Heart right ventricle (tissue), 16 donors: ENCODE measurements around the gene ATP6V0E1. TPM values are rescaled to one million over a fixed set of nuclear protein-coding genes. Genes with fewer than 3 reads are reported as not detected.

Experiments
- ATAC-seq, 8 donors: fragments of 200-7000 bp; cut with Tn5 transposase; one replicate each; pipeline ENCODE4 v1.9.1; 2020; ENCODE audit warnings: mild to moderate bottlenecking in 8 of 8, moderate library complexity in 8 of 8, moderate number of reproducible peaks in 1 of 8
- DNase-seq, 2 donors: peaks; one replicate each; pipeline ENCODE4 v3.0.0-alpha.2; 2020
- H3K27ac ChIP-seq, 10 donors: fragments of 200-600 bp; sonication (generic) in 2 of 10; one replicate each; pipeline versions ENCODE4 v1.5.0 to v1.8.0; 2020 to 2022; ENCODE audit warnings: mild to moderate bottlenecking in 3 of 10
- H3K27me3 ChIP-seq, 7 donors: fragments of 200-600 bp; one replicate each; pipeline ENCODE4 v1.8.0; 2021 to 2022; ENCODE audit warnings: mild to moderate bottlenecking in 2 of 7
- H3K36me3 ChIP-seq, 9 donors: fragments of 200-600 bp; sonication (generic) in 1 of 9; one replicate each; pipeline versions ENCODE4 v1.5.0 to v1.8.0; 2020 to 2022; ENCODE audit warnings: mild to moderate bottlenecking in 2 of 9
- H3K4me1 ChIP-seq, 9 donors: fragments of 200-600 bp; sonication (generic) in 1 of 9; one replicate each; pipeline versions ENCODE4 v1.5.0 to v1.8.0; 2020 to 2022; ENCODE audit warnings: mild to moderate bottlenecking in 4 of 9
- H3K4me3 ChIP-seq, 10 donors: fragments of 200-600 bp; sonication (generic) in 2 of 10; one replicate each; pipeline versions ENCODE4 v1.5.0 to v1.8.0; 2020 to 2022; ENCODE audit warnings: mild to moderate bottlenecking in 7 of 10, moderate library complexity in 2 of 10
- H3K9me3 ChIP-seq, 11 donors: fragments of 200-600 bp in 10 of 11; sonication (generic) in 2 of 11; one replicate each; pipeline versions ENCODE4 v1.5.0 to v1.8.0; 2013 to 2022; ENCODE audit warnings: mild to moderate bottlenecking in 2 of 11, control low read depth in 1 of 11, moderate library complexity in 1 of 11
- WGBS, 2 donors: extraction: QIAGEN DNeasy Blood & Tissue Kit; methylation state at CpG; one replicate each; pipeline ENCODE4 v1.1.7; 2013; ENCODE audit warnings: inconsistent platforms in 1 of 2; 5-methylcytosine and 5-hydroxymethylcytosine counted together
- intact Hi-C, 10 donors: fragments of 100-400 bp; cut with DNase I; formaldehyde crosslinking; loops; one replicate each; pipeline versions ENCODE4 v1.11.1 to v1.14.2; 2022
- polyA plus RNA-seq, 2 donors: library from polyadenylated mRNA; stranded (reverse); fragments of 200-250 nt; gene quantifications; one replicate each; pipeline ENCODE4 v1.2.3, GENCODE V29; 2013
- total RNA-seq, 10 donors: library from RNA; stranded (reverse); fragmentation: NEBNext Ultra II Directional in 3 of 10; extraction: Animal tissue kit (Norgen Biotek cat#: 25700) in 3 of 10; gene quantifications; one replicate each; pipeline versions ENCODE4 v1.2.1 to v1.2.4, GENCODE V29; 2021 to 2023
- TF ChIP-seq, protein P1 (sequence below), 9 donors: fragments of 200-600 bp; sonication (generic) in 2 of 9; IDR thresholded peaks; one replicate each; pipeline versions ENCODE4 v1.5.0 to v1.8.0; 2021 to 2022; ENCODE audit warnings: antibody characterized with exemption in 9 of 9, mild to moderate bottlenecking in 5 of 9, moderate library complexity in 1 of 9
- donor health status: Arrhythmogenic right ventricular cardiomyopathy.
- donor health status: ischemic (EF 13 %, LVEDD 7.1; RV severe dilation, severe dysfunction).
- donor health status: healthy with polysubstance abuse.
- donor health status: DM: no; HTN: yes; CAD: no.
- donor health status: DM: no; HTN: no; CAD: no.
- donor health status: ischemic (EF 25% LVEDD 6.9; RV normal size, moderate dysfunction).
- donor health status: ischemic (EF 25% LVEDD 5.7; RV mildly dilated, moderate dysfunction).
- donor health status: healthy.
- donor health status: DM: yes; HTN: yes; CAD: no.
- donor health status: Ischemic cardiomyopathy.
- donor health status: ischemic (EF 35%, LVEDD 5.7; RV mildly dilated, moderate dysfunction).
- donor health status: nonischemic (EF 11% LVEDD 7.7; RV severe dilation, severe dysfunction).
- donor health status: DM: yes; HTN: yes; CAD: no.
- donor health status: PGD.
- donor health status: ischemic (EF 29% LVEDD 5.4; RV normal size, mild dysfunction).
- donor health status: nonischemic (EF 23%, LVEDD 6.1; RV moderate dilation, normal function).

Gene ATP6V0E1
- total and polyA plus RNA-seq, 12 donors, result 134 to 271 (median 194) TPM

DNA sequence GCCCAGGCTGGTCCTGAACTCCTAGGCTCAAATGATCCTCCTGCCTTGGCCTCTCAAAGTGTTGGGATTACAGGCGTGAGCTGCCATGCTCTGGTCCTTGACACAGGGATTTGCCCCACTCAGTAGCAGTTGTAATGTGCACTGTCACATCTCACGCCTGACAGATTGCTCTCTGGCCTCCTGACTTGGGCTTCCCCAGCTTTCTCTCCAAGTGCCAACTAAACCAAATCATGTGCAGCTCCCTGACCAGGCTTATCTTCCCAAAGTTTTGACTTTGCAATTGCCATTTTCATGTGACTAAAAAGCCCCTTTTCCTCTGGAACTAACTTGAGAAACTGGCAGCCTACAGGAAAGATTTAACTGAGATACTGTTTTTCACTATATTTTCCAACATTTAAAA is 13.7 kb upstream of the ATP6V0E1 start:
- TF ChIP-seq, protein P1, sequence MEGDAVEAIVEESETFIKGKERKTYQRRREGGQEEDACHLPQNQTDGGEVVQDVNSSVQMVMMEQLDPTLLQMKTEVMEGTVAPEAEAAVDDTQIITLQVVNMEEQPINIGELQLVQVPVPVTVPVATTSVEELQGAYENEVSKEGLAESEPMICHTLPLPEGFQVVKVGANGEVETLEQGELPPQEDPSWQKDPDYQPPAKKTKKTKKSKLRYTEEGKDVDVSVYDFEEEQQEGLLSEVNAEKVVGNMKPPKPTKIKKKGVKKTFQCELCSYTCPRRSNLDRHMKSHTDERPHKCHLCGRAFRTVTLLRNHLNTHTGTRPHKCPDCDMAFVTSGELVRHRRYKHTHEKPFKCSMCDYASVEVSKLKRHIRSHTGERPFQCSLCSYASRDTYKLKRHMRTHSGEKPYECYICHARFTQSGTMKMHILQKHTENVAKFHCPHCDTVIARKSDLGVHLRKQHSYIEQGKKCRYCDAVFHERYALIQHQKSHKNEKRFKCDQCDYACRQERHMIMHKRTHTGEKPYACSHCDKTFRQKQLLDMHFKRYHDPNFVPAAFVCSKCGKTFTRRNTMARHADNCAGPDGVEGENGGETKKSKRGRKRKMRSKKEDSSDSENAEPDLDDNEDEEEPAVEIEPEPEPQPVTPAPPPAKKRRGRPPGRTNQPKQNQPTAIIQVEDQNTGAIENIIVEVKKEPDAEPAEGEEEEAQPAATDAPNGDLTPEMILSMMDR (IDR thresholded peaks at IDR 0.05), result no peak
- no peak for DNase-seq
- peaks cover 0 to 27% (median 4%) of the 10 kb centered on the region in 9 donors for H3K4me1 ChIP-seq
- intact Hi-C loops, result loop anchor here in 2 of 10 donors (5.0 to 10.0 kb wide), 2 partner anchors 312 to 315 kb away; no protein-coding TSS in a partner anchor
- ATAC-seq, result no peak
- peaks cover 0 to 50% (median 9%) of the 10 kb centered on the region in 9 donors for H3K36me3 ChIP-seq
- H3K27ac ChIP-seq, result no peak overlapping the region
- H3K4me3 ChIP-seq, result no peak overlapping the region
- whole genome bisulfite sequencing, 2 donors, result 71 to 78% methylated on average over 2 of the region's 2 CpGs
- H3K9me3 ChIP-seq, result no peaks in the 10 kb centered on the region
- H3K27me3 ChIP-seq, result no peaks in the 10 kb centered on the region

DNA sequence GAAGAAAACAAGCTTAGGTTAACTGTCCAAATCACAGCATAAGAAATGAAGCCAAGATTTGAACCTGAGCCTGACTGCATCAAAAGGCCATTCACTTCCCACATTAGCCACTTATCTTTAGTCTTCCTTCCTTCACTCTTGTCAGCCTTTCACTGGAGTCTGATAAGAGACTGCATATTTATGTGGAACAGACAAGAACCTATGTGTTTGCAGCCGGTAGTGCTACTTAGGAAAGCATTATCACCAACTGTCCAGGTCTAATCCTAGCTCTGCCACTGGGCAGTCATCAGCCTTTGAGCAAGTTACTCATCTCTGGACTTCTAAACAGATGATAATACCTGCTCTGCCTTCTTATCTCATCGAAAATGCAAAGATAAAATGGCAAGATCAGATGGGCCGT is 12.1 kb upstream of the ATP6V0E1 start:
- TF ChIP-seq, protein P1 (IDR thresholded peaks at IDR 0.05), result no peak
- no peak overlapping the region for H3K4me3 ChIP-seq
- WGBS, 2 donors, result 47 to 59% methylated on average over 3 of the region's 3 CpGs
- intact Hi-C loops, result loop anchor here in 2 of 10 donors (5.0 to 10.0 kb wide), 2 partner anchors 311 to 313 kb away; no protein-coding TSS in a partner anchor
- no peak overlapping the region for H3K27ac ChIP-seq
- H3K36me3 ChIP-seq, result peaks cover 0 to 34% (median 8%) of the 10 kb centered on the region in 9 donors
- DNase-seq (no peak), ATAC-seq (no peak)
- peaks cover 0 to 27% (median 4%) of the 10 kb centered on the region in 9 donors for H3K4me1 ChIP-seq
- H3K9me3 ChIP-seq, result no peaks in the 10 kb centered on the region
- no peaks in the 10 kb centered on the region for H3K27me3 ChIP-seq

DNA sequence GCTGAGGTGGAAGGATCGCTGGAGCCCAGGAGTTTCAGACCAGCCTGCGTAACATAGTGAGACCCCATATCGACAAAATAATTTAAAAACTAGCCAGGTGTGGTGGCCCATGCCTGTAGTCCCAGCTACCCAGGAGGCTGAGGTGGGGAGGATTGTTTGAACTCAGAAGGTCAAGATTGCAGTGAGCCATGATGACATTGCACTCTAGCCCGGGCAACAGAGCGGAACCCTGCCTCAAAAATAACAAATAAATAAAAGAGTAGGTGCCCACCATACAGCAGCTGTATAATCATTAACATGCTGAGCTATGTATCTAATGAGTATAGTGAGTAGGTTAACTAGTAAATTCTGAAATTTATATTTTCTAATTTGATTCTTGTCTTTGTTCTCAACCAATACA is 11.0 kb upstream of the ATP6V0E1 start:
- H3K27me3 ChIP-seq, result peaks cover 0 to 2% (median 0%) of the 10 kb centered on the region in 7 donors
- H3K36me3 ChIP-seq, result peaks cover 0 to 26% (median 8%) of the 10 kb centered on the region in 9 donors
- no peak overlapping the region for H3K4me3 ChIP-seq
- TF ChIP-seq, protein P1 (IDR thresholded peaks at IDR 0.05), result no peak
- no peaks in the 10 kb centered on the region for H3K9me3 ChIP-seq
- no peak overlapping the region for H3K27ac ChIP-seq
- intact Hi-C loops, result loop anchor here in 2 of 10 donors (5.0 to 10.0 kb wide), 2 partner anchors 310 to 312 kb away; no protein-coding TSS in a partner anchor
- DNase-seq (no peak), ATAC-seq (no peak)
- peaks cover 0 to 27% (median 4%) of the 10 kb centered on the region in 9 donors for H3K4me1 ChIP-seq
- WGBS, 2 donors, result 92 to 94% methylated on average over 5 of the region's 5 CpGs

DNA sequence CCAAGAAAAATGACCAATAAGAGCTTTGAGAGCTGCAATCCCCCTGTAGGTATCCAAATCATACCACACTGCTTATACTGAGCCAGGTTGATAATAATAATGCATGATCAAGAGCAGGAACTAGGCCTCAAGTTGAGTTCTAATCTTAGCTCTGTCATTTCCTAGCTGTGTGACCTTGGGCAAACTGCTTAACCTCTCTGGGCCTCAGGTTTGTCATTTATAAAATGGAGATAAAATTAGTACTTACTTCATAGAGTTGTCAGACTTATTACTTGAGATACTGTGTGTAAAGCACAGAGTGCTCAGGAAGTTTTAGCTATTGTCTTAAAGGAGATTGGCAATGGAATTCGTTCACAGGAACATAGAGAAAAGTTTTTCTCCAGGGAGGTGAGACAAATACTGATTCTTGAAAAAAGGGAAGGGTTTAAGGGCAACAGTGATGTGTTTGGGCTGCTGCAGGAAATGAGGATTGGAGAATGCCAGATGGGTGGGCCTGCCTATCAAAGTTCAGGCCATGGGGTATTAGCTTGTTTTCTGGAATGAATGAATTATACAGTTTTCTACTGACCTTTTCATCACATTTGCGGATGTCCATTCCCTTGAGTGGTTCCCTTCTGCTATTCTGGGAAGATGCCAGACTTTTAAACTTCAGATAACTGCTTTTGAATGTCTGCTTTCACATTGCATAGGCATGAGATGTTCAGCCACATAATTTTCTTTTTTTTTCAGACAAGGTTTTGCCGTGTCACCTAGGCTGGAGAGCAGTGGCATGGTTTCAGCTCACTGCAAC is 10.2 kb upstream of the ATP6V0E1 start:
- H3K4me3 ChIP-seq, result no peak overlapping the region
- H3K4me1 ChIP-seq, result peaks cover 0 to 27% (median 4%) of the 10 kb centered on the region in 9 donors
- peak in 5 of 8 donors; percentile 26 to 77 (median 44) for ATAC-seq
- TF ChIP-seq, protein P1 (IDR thresholded peaks at IDR 0.05), result no peak
- no peak for DNase-seq
- WGBS, 2 donors, result 19 to 31% methylated on average over 3 of the region's 3 CpGs
- no peaks in the 10 kb centered on the region for H3K9me3 ChIP-seq
- intact Hi-C loops, result loop anchor here in 2 of 10 donors (5.0 to 10.0 kb wide), 2 partner anchors 309 to 311 kb away; no protein-coding TSS in a partner anchor
- peaks cover 0 to 22% (median 8%) of the 10 kb centered on the region in 9 donors for H3K36me3 ChIP-seq
- peak overlapping the region in 1 of 10 donors; percentile 31 for H3K27ac ChIP-seq
- H3K27me3 ChIP-seq, result peaks cover 0 to 2% (median 0%) of the 10 kb centered on the region in 7 donors
